Esophagus (tissue), 2 donors: Measurements from ENCODE around the gene DERA. TPM values are rescaled to one million over a fixed set of nuclear protein-coding genes. Genes with fewer than 3 reads are reported as not detected.
"Not testable (repeated sequence)": the region's sequence is repeated elsewhere in the genome, so short reads cannot be mapped to it uniquely, and the experiment has no call there.

Experiments used
- H3K27ac ChIP-seq, 2 donors: one replicate each; pipeline ENCODE4 v1.5.1; 2013; ENCODE audit warnings: low read depth in 2 of 2, mild to moderate bottlenecking in 2 of 2, inconsistent platforms in 1 of 2, low read length in 1 of 2, moderate library complexity in 1 of 2
- H3K27me3 ChIP-seq, 2 donors: one replicate each; pipeline ENCODE4 v1.6.1; 2013; ENCODE audit warnings: low read length in 2 of 2, control low read depth in 1 of 2, mild to moderate bottlenecking in 1 of 2; ENCODE audit not compliant: insufficient read depth in 2 of 2, control insufficient read depth in 1 of 2
- H3K36me3 ChIP-seq, 2 donors: one replicate each; pipeline ENCODE4 v1.6.1; 2013; ENCODE audit warnings: low read length in 1 of 2; ENCODE audit not compliant: control insufficient read depth in 2 of 2, insufficient read depth in 2 of 2
- H3K4me1 ChIP-seq, 2 donors: one replicate each; pipeline ENCODE4 v1.6.1; 2013; ENCODE audit warnings: low read length in 1 of 2; ENCODE audit not compliant: control insufficient read depth in 2 of 2, insufficient read depth in 2 of 2
- H3K4me3 ChIP-seq, 2 donors: one replicate each; pipeline ENCODE4 v1.5.1; 2013; ENCODE audit warnings: low read length in 2 of 2, mild to moderate bottlenecking in 2 of 2, low read depth in 1 of 2, moderate library complexity in 1 of 2
- H3K9me3 ChIP-seq, 2 donors: one replicate each; pipeline ENCODE4 v1.6.1; 2013; ENCODE audit warnings: mild to moderate bottlenecking in 2 of 2, low read depth in 1 of 2, low read length in 1 of 2, moderate library complexity in 1 of 2; ENCODE audit not compliant: control insufficient read depth in 2 of 2, insufficient read depth in 1 of 2
- WGBS, 2 donors: extraction: QIAGEN DNeasy Blood & Tissue Kit; methylation state at CpG; one replicate each; pipeline ENCODE4 v1.1.7; 2013; 5-methylcytosine and 5-hydroxymethylcytosine counted together
- polyA plus RNA-seq, 2 donors: library from polyadenylated mRNA; stranded (reverse); fragments of 200-250 nt; gene quantifications; one replicate each; pipeline ENCODE4 v1.2.3, GENCODE V29; 2013
- donor health status: healthy with polysubstance abuse.
- donor health status: Bipolar disorder and iron deficiency.

The DERA gene
- polyA plus RNA-seq, 2 donors = 30.7 to 37.2 TPM

GRCh38 chr12:15931590-15932053 lies 20.5 kb downstream of the DERA start:
- Histone ChIP-seq H3K36me3 (no peaks in the 10 kb centered on the region), H3K9me3 (peaks cover 0 to under 1% of the 10 kb centered on the region in 2 donors), H3K4me3 (no peak overlapping the region), H3K4me1 (no peaks in the 10 kb centered on the region), H3K27me3 (no peaks in the 10 kb centered on the region), H3K27ac (no peak overlapping the region)
- WGBS, 2 donors = 71 to 75% methylated on average over 3 of the region's 3 CpGs

- H3K36me3 ChIP-seq = no peaks in the 10 kb centered on the region
- no peak overlapping the region for H3K27ac ChIP-seq
- H3K9me3 ChIP-seq = peaks cover 0 to 4% of the 10 kb centered on the region in 2 donors
- WGBS, 2 donors = 90 to 94% methylated on average over 1 of the region's 1 CpG
- no peaks in the 10 kb centered on the region for H3K27me3 ChIP-seq
- no peak overlapping the region for H3K4me3 ChIP-seq
- H3K4me1 ChIP-seq = no peaks in the 10 kb centered on the region
Measured at GRCh38 chr12:15932327-15932726, 21.2 kb downstream of the DERA start.

- Histone ChIP-seq H3K27me3 (no peaks in the 10 kb centered on the region), H3K4me1 (no peaks in the 10 kb centered on the region), H3K4me3 (no peak overlapping the region), H3K27ac (no peak overlapping the region), H3K9me3 (peaks cover 0 to 4% of the 10 kb centered on the region in 2 donors), H3K36me3 (no peaks in the 10 kb centered on the region)
- WGBS, 2 donors = 91 to 92% methylated on average over 3 of the region's 3 CpGs
Measured at GRCh38 chr12:15932971-15933370, 21.8 kb downstream of the DERA start.

GRCh38 chr12:15933751-15934150 lies 22.6 kb downstream of the DERA start:
- Histone ChIP-seq H3K4me1 (no peaks in the 10 kb centered on the region), H3K36me3 (no peaks in the 10 kb centered on the region), H3K9me3 (peaks cover 0 to 4% of the 10 kb centered on the region in 2 donors), H3K27me3 (no peaks in the 10 kb centered on the region), H3K4me3 (no peak overlapping the region), H3K27ac (no peak overlapping the region)
- 83 to 87% methylated on average over 3 of the region's 3 CpGs for WGBS, 2 donors

GRCh38 chr12:15936751-15937150 lies 25.6 kb downstream of the DERA start:
- 89% methylated on average over 3 of the region's 3 CpGs for WGBS, 2 donors
- H3K9me3 ChIP-seq = peaks cover 0 to 8% of the 10 kb centered on the region in 2 donors
- no peaks in the 10 kb centered on the region for H3K4me1 ChIP-seq
- H3K36me3 ChIP-seq = no peaks in the 10 kb centered on the region
- no peak overlapping the region for H3K4me3 ChIP-seq
- no peak overlapping the region for H3K27ac ChIP-seq
- H3K27me3 ChIP-seq = no peaks in the 10 kb centered on the region

- Histone ChIP-seq H3K4me3 (no peak overlapping the region), H3K4me1 (no peaks in the 10 kb centered on the region), H3K27ac (no peak overlapping the region), H3K9me3 (peaks cover 0 to 8% of the 10 kb centered on the region in 2 donors), H3K36me3 (no peaks in the 10 kb centered on the region), H3K27me3 (no peaks in the 10 kb centered on the region)
Measured at GRCh38 chr12:15937902-15938301, 26.8 kb downstream of the DERA start.

GRCh38 chr12:15939111-15939510 lies 28.0 kb downstream of the DERA start:
- 92 to 100% methylated on average over 1 of the region's 1 CpG for WGBS, 2 donors
- H3K4me1 ChIP-seq = no peaks in the 10 kb centered on the region
- H3K27me3 ChIP-seq = no peaks in the 10 kb centered on the region
- no peaks in the 10 kb centered on the region for H3K36me3 ChIP-seq
- peaks cover 0 to 8% of the 10 kb centered on the region in 2 donors for H3K9me3 ChIP-seq
- no peak overlapping the region for H3K27ac ChIP-seq
- H3K4me3 ChIP-seq = no peak overlapping the region

- 93 to 94% methylated on average over 5 of the region's 5 CpGs for WGBS, 2 donors
- no peak overlapping the region for H3K4me3 ChIP-seq
Measured at GRCh38 chr12:15942475-15942874, 31.3 kb downstream of the DERA start.

GRCh38 chr12:15943519-15943918 lies 32.4 kb downstream of the DERA start:
- 97 to 98% methylated on average over 5 of the region's 5 CpGs for WGBS, 2 donors
- not testable (repeated sequence) for H3K4me1 ChIP-seq, H3K27me3 ChIP-seq, H3K9me3 ChIP-seq, H3K27ac ChIP-seq, H3K4me3 ChIP-seq, H3K36me3 ChIP-seq

More at GRCh38 chr12:15942475-15942874, 31.3 kb downstream of the DERA start:
- H3K36me3 ChIP-seq = no peaks in the 10 kb centered on the region
- no peaks in the 10 kb centered on the region for H3K27me3 ChIP-seq
- H3K9me3 ChIP-seq = peaks cover 0 to 4% of the 10 kb centered on the region in 2 donors
- no peak overlapping the region for H3K27ac ChIP-seq
- no peaks in the 10 kb centered on the region for H3K4me1 ChIP-seq

GRCh38 chr12:15948461-15948860 lies 37.3 kb downstream of the DERA start:
- WGBS, 2 donors = 95 to 98% methylated on average over 10 of the region's 10 CpGs
- H3K27me3 ChIP-seq, H3K27ac ChIP-seq, H3K9me3 ChIP-seq, H3K4me1 ChIP-seq, H3K4me3 ChIP-seq, H3K36me3 ChIP-seq: not testable (repeated sequence)
